GM19324 (cell line): ENCODE measurements around the gene BABAM2.
"Not testable (repeated sequence)": the region's sequence is repeated elsewhere in the genome, so short reads cannot be mapped to it uniquely, and the experiment has no call there.

ENCODE experiments used
- ATAC-seq: cut with Tn5 transposase; IDR thresholded peaks from one replicate; pipeline ENCODE4 v1.9.1; 2021; ENCODE audit warnings: mild to moderate bottlenecking, moderate library complexity; ENCODE audit not compliant: unreplicated experiment, low FRiP score

Gene BABAM2

DNA sequence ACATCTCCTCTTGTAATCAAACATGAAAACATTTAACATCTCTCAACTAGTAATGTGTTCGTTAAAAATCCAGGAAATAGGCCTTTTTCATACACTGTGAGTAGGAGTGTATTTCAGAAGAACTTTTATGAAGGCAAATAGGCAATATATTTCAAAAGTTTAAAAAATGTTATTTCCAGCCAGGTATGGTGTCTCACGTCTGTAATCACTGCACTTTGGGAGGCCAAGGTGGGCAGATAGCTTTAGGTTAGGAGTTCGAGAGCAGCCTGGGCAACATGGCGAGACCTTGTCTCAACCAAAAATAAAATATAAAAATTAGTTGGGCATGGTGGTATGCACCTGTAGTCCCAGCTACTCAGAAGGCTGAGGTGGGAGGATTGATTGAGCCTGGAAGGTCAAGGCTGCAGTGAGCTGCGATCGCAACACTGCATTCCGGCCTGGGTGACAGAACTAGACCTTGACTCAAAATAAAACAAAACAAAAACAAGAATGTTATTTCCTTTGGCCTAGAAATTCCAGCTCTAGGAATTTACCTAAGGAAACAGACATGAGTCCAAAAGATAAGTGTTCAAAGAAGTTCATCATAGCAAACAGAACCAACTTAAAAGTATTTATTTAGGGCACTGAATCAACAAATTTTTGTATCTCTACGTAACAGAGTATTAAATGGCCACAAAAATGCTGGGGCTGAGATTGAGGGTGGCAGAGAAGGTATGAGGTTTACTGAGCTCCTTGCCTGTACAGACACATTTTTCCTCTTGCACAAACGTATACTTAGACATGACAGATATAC is 15.2 kb upstream of the BABAM2 start:
- ATAC-seq = no peak

DNA sequence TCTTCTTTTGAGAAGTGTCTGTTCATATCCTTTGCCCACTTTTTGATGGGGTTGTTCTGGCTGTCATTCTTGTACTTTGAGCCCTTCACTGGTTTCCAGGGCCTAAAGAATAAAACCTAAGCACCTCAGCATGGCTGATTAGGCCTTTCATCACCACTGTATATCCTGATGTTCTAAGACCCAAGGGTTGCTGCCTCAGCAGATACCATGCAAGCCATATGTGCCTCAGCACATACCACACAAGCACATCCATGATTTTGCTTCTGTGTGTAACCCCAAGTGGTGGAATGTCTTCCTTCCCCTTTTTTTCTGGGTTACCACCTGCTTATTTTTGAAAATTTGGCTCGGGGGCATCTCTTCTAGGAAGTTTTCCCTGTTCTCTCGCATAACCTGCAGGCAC is 11.7 kb upstream of the BABAM2 start:
- no peak for ATAC-seq

DNA sequence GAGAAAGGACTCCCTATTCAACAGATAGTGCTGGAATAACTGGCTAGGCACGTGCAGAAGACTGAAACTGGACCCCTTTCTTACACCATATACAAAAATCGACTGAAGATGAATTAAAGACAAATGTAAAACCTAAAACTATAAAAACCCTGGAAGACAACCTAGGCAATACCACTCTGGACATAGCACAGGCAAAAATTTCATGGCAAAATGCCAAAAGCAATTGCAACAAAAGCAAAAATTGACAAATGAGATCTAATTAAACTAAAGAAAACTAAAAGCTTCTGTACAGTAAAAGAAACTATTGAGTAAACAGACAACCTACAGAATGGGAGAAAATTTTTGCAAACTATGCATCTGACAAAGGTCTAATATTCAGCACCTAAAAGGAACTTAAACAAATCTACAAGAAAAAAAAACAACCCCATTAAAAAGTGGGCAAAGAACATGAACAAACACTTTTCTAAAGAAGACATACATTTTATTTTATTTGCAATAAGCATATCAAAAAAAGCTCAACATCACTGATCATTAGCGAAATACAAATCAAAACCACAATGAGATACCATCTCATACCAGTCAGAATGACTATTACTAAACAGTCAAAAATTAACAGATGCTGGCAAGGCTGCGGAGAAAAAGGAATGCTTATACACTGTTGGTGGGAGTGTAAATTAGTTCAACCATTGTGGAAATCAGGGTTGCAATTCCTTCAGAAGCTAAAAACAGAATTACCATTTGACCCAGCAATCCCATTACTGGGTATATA is 8.5 kb upstream of the BABAM2 start:
- ATAC-seq = not testable (repeated sequence)

DNA sequence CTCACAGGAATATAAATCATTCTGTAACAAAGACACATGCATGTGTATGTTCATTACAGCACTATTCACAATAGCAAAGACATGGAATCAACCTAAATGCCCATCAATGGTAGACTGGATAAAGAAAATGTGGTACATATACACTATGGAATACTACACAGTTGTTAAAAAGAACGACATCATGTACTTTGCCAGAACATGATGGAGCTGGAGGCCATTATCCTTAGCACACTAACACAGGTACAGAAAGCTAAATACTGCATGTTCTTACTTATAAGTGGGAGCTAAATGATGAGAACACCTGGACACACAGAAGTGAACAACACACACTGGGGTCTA is 8.0 kb upstream of the BABAM2 start:
- not testable (repeated sequence) for ATAC-seq

DNA sequence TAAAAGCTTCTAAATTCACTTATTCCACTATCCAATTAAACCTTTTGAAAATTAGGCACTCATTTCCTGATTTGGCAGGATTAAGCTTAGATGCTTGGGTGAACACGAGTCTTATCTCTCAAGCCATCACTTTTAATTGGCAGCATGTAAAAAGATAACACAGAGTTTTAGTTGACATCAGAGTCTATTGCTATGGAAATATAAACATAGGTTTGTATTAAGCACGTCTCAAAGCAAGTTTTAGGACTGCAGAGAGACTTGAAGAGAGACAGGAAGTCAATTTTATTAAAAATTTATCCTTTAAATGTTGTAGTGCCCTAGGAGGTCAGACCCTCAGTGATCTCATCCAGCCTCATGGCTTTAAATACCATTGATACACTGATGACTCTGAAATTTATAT is 5.9 kb upstream of the BABAM2 start:
- ATAC-seq = no peak

DNA sequence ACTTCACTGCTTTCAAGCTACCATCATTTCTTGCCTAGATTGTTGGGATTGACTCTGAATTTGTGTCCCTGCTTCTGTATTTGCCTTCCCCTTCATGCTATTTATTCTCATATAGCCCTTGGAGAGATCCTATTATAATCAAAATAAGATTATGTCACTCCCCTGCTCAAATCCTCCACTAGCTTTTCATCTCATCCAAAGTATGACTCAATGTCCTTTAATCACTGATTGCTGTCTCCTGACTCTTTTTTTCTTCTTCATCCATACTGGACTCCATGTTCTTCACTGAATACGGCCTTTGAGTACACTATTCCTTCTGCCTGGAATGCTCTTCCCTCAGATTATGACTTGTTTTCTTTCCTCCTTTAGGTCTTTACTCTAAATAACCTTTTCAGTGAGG is 5.3 kb upstream of the BABAM2 start:
- ATAC-seq = no peak

DNA sequence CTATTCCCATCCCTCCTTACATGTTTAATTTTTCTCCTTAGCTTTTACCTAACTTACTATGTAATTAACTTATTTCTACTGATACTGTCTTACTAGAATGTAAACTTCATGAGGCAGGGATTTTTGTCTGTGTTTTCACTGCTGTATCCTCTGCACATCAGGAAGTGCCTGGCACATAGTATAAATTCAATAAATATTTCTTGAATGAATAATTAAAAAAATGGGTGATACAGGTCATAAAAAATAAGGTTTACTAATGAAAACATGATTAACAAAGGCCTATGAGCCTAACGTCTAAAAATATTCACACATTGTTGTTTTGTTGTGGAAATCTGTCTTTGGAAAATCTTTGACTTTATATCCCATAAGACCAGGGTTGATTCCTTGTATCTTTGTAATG is 4.9 kb upstream of the BABAM2 start:
- ATAC-seq = no peak

DNA sequence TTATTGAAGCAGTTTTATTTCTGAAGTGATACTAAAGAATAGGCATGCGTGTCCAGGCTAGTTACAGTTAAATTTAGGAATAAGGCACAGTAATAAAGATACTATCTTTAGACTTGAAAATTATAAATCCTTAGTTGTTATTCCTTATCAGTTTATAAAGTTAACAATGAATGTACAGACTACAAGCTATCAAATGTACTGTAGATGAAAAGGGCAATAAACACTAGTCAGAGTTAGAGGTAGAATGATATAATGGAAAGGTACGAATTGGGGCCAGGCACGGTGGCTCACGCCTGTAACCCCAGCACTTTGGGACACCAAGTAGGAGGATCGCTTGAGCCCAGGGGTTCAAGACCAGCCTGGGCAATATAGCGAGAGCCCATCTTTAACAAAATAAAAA is 4.2 kb upstream of the BABAM2 start:
- no peak for ATAC-seq

DNA sequence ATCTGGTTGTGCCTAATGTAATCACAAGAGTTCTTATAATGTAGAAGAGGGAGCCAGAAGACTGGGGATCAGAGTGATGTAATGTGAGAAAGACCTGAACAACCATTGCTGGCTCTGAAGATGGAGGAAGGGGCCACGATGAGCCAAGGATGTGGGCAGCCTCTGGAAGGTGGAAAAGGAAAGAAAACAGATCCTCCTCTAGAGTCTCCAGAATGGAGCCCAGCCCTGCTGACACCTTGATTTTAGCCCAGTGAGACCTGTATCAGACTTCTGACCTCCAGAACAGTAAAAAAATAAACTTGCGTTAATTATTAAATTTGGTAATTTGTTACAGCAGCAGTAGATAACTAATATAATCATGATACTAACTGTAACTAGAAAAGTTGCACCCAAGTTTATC is 3.4 kb upstream of the BABAM2 start:
- ATAC-seq = no peak

DNA sequence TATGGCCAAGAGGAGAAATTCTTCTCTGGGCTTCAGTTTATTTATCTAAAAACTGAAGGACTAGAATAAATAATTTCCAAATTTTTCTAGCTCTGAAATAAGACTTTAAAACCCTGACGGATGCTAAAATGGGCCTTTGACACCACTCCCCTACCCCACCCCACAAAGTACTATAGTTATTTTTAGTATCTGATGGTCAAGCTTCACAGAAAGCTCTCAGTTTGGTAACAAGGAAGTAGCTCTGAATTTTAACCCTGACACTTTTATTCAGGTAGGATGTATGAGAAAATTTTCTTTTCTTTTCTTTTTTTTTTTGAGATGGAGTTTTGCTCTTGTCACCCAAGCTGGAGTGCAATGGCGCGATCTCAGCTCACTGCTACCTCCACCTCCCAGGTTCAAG is 2.7 kb upstream of the BABAM2 start:
- ATAC-seq = no peak

DNA sequence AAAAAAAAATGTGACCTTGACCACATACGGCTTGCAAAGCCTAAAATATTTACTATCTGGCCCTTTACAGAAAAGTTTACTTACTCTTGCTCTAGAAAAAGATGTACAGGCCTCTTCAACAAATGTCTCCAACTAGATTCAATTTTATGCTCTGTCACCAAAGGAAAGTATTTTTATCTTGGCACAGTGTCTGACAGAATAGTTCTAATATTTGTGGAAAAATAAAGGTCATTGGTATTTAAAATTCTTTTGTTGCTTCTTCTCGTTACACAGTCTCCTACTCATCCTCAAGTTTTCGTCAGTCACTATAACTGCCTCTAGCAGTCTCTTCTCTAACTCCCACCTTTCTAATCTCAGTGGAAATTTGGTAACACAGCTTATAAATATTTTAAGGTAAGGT is 1.7 kb upstream of the BABAM2 start:
- ATAC-seq = no peak

DNA sequence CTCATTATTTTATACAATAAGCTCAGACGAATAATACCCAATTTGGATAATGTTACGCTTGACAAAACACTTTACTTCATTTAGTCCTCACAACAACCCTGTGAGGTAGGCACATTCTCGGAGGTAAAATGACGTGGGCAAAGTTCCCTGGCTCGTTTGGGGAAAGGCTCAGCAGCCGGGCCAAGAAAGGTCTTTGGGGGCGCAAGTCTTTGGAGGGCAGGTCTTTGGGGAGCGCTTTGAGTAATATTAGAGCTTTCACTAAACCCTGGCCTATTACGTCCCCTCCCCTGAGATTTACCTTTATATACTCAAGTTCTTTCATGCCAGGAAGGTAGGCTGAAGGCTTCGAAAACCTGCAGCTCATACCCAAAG is 769 bp upstream of the BABAM2 start:
- peak; percentile 8 for ATAC-seq

DNA sequence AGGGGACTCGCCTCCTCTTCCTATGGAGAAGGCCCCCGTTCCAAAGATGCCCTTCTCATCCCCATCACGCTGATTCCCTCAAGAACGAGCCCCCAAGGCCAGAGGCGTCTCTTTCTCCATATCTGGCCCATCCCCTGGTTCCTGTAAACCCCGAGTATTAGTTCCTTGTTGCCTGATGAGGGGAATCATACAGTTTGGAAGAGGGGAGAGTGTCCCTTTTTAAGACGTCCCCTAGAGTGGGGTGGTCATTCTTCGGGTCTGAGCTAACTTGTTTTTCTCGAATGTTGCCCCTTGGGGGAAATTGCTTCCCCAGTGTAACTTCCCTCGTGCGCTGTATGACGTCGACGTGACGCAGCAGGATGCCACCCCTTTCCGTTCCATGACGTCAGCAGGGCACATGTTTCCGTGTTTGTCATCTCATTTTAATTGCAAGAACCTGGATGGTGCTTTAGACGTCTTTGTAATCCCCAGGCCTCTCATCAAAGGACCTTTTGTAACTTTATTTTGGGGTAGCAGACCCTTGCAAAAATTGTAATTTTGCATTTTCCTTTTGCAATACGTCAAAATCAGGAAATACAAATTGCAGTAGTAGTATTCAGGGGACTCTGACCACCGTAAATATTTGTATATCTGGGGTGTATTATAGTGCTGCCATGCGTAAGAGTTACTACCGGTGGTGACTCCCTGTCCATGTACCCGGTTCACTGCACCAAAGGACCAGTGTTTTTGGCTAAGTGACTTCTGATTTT is 569 bp downstream of the BABAM2 start:
- ATAC-seq = peak; percentile 11

DNA sequence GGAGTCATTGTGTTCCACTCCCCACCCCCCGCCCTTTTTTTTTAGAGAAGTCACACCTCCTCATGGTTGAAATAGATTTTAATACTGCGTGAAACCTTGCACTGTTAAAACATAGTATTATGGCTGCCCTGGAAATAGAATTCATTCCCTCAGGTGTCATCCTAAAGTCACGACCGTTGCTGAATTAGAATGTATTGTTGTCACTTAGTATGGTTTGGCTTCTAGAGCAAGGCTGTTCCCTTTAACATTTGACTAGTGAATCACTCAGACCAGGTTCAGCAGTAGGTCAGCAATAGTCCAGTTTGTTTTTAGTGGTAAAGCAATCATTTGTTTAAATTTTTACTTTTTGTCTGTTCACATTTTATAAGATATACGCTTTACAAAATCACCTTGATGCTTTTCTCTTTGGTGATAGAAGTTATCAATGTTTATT is 1.2 kb downstream of the BABAM2 start:
- no peak for ATAC-seq

DNA sequence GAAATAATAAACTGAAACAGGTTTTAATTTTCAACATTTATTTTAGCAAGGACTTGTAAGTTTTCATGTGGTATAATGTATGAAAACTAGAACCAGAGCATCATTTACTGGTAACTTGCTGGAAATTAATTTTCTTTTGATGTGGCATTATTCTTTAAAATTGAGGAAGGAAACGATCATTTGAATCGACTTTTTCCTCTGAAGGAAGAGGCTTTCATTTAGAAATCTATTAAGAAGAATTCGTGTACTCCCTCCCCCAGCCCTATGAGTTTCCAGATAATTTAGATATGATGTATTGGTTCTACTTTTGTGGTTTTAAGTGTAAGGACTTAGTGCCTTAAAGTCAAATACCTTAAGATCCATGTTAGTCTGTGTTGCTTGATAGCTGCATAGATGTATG is 2.5 kb downstream of the BABAM2 start:
- ATAC-seq = no peak

DNA sequence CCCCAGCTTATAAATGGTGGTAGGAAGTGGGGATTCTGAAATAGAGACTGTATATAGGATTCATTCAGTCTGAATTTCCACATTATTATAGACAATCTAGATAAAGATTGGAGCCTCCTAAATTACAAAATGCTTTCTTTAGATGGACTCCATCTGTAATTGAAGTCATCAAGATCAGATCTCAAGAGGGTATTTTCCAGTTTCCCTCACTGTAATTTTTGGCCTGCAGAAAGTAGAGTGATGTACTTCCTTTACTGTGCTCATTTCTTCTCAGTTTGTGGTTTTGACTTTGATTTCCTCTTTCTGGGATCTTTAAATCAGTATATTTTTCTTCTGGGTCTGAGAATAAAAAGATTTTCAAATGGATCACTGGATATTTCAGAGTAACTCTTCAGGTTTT is 7.2 kb downstream of the BABAM2 start:
- ATAC-seq = no peak

DNA sequence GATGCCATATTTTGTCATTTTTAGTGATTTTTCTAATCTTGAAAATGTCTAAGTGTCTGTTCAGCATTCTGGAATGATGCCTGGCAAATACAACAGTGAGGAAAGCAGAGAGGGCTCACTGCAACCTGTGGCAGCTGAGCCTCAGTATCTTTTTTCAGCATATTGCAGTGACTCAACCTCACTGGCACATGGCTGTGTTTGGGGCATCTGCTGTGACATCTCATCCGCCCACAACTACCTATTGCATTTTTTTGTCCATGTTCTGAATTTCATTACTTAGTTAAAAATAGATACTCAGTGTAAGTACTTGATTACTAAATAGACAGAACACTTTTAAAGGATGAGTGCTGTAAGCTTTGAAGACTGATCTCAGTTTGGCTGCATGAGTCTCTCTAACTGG is 10.7 kb downstream of the BABAM2 start:
- ATAC-seq = no peak

DNA sequence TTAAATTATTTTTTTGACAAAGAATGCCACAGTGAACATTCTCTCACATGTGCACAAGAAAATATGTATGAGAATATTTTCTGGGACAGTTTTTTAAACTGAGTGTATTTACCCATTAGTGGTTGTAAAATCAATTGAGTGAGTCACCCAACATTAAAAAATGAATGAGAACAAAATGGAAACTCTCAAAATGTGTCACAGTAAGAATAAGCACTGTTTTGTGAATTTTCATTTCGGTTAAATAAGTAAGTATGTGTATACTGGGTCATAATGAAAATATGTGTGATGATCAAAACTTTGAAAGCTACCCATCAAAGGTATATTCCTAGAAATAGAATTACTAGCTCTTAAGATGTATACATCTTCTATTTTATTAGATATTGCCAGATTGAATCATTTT is 11.6 kb downstream of the BABAM2 start:
- ATAC-seq = no peak

DNA sequence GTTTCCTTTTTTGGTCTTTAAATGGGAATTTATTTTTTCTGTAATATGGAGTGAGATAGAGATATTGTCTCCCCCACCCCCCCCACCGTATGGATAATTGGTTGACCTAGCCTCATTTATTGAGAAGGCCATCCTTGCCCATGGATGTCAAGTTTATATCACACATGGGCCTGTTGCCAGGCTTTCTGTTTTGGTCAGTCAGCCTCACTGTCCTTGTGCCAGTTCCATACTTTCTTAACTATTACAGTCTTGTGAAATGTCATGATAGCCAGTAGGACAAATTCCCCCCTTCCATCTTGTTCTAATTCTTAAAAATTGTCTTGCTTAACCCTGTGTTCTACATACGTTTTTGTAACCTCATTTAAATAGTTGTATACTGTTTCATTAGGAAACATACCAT is 12.5 kb downstream of the BABAM2 start:
- no peak for ATAC-seq

DNA sequence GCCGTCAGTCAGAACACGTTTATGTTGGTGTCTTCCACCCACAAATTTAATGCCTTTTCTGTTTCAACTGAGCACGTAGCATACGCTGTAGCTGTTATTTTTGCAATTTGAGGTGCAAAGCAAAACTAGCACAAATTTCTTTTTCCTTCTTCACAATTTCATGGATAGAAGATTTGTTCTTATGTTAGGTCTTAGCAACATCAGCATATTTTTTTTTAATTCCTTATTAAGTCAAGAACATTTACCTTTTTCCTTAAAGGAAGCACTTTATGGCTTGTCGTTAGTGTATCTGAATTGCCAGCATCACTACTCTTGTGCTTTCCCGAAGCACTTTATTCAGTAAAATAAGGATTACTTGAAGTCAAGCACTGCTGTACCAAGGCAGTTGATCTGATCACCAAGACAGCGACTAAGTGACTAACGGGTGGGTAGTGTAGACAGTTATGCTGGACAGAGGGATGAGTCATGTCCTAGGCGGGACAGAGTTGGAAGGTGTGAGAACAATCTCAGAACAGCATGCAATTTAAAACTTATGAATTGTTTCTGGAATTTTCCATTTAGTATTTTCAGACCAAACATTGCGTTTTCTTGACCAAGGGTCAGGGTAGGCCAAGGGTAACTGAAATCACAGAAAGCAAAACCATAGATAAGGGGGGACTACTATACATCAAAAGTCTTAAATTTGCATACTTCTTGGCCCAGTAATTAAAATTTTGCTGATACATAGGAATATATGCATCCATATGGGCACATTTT is 13.3 kb downstream of the BABAM2 start:
- no peak for ATAC-seq

DNA sequence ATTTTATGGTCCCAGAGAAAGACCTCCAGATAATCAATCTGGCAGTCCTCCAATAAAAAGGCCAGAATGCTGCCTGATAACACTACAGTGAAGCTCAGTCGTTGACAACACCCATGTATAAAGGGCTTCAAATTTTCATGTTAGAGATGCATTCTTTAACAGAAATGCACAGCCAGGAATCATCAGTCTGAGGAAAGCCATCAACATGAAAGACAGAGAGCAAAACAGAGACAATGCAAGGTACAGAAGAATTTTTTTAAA is 13.8 kb downstream of the BABAM2 start:
- ATAC-seq = no peak
